ENCODE measurements around the gene LRRC8D.

GRCh38 chr1:89877756-89878155 is 56.9 kb downstream of the LRRC8D start:
- TF ChIP-seq CTCF (conservative IDR thresholded peaks at IDR 0.05) (no peak), ZFX (IDR thresholded peaks at IDR 0.05) (no peak)
